Measurements from ENCODE around the gene ALOX12.
A peak's percentile ranks its signal among the peaks of the same experiment; 100 is the strongest.

ALOX12 gene

DNA sequence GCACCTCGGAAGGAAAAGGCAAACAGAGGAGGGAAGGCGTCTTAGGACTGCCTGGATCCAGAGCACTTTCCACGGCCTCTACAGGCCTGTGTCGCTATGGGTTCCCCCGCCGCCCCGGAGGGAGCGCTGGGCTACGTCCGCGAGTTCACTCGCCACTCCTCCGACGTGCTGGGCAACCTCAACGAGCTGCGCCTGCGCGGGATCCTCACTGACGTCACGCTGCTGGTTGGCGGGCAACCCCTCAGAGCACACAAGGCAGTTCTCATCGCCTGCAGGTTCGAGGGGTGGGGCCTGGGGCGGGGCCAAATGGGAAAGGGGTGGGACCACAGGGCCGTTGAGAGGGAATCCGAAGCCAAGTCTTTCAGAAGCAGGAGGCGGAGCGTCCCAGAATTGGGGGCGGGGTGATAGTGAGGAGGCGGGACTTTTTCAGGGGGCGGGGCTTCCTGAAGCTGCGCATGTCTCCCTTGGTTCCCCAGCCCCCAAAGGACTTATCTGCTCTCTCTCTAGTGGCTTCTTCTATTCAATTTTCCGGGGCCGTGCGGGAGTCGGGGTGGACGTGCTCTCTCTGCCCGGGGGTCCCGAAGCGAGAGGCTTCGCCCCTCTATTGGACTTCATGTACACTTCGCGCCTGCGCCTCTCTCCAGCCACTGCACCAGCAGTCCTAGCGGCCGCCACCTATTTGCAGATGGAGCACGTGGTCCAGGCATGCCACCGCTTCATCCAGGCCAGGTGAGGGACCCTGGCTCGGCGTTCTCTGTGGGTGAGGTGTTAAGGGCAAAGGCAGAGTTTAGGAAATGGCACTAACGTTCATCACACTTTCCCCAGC is 27.9 kb downstream of the ALOX12 start:
- DNase-seq = peak; percentile 100

DNA sequence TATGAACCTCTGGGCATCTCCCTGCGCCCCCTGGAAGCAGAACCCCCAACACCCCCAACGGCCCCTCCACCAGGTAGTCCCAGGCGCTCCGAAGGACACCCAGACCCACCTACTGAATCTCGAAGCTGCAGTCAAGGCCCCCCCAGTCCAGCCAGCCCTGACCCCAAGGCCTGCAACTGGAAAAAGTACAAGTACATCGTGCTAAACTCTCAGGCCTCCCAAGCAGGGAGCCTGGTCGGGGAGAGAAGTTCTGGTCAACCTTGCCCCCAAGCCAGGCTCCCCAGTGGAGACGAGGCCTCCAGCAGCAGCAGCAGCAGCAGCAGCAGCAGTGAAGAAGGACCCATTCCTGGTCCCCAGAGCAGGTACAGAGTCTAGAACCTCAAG is 28.5 kb downstream of the ALOX12 start:
- DNase-seq = peak; percentile 30

DNA sequence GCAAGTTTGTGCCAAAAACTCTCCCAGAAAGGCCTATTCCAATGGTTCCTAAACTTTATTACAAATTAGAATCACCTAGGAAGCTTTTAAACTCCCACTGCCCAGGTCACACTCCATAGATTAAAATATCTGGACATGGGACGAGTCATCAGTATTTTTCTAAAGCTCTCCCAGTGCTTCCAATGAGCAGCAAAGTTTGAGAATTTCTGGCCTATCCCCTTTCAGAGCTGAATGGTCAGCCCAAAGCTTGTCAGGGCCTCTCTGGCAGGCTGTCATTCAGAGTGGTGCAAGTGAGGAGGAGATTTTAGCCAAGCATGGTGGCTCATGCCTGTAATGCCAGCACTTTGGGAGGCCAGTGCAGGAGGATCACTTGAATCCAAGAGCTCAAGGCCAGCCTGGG is 29.4 kb downstream of the ALOX12 start:
- no peak for DNase-seq

DNA sequence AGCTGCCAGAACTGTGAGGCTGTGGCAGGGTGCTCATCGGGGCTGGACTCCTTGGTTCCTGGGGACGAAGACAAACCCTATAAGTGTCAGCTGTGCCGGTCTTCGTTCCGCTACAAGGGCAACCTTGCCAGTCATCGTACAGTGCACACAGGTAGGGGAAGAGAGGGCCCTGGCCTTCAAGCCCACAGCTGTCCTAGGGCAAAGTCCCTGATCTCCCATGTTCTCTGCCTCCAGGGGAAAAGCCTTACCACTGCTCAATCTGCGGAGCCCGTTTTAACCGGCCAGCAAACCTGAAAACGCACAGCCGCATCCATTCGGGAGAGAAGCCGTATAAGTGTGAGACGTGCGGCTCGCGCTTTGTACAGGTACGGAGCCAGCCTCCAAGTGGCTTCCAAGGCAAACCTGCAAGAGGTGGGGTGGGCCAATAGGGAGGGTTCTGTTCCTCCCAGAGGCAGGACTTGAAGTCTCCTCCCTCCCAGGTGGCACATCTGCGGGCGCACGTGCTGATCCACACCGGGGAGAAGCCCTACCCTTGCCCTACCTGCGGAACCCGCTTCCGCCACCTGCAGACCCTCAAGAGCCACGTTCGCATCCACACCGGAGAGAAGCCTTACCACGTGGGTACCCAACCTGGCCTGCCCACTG is 30.7 kb downstream of the ALOX12 start:
- no peak for DNase-seq

DNA sequence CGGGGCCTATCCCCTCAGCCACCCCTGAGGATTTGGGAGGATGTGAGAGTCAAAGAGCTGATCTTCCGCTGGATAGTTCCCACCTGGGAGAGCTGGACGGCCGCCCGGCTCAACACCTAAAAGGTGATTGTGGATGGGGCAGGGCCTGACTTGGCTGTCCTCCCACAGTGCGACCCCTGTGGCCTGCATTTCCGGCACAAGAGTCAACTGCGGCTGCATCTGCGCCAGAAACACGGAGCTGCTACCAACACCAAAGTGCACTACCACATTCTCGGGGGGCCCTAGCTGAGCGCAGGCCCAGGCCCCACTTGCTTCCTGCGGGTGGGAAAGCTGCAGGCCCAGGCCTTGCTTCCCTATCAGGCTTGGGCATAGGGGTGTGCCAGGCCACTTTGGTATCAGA is 31.5 kb downstream of the ALOX12 start:
- DNase-seq = no peak

DNA sequence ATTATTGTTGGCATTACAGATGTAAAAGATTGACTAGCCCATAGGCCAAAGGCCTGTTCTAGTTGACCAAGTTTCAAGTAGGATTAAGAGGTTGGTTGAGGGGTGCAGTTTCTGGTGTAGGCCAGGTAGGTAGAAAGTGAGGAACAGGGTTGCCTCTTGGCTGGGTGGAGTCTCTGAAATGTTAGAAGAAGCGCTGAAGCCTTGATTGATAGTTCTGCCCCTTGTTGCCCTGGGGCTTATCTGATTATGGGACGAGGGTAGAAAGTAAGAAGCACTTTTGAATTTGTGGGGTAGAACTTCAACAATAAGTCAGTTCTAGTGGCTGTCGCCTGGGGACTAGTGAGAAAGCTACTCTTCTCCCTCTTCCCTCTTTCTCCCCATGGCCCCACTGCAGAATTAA is 33.2 kb downstream of the ALOX12 start:
- no peak for DNase-seq

DNA sequence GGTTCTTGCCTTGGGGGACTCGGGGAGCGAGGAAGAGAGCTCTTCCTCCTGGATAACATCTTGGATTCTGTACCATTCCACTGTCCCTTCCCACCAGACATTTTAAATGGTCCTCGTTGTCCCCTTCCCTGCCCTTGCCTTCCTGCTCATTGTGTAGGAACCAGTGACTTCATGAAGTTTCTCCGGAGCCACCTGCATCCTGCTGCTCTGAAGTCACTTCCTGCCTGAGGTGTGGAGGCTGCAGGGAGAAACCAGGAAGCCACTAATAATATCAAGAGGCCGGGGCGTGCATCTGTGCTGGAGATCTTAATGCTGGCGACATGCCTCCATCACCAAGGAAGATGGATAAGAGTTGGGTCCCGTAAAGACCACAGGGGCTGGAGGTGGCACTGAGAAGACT is 33.8 kb downstream of the ALOX12 start:
- DNase-seq = no peak

DNA sequence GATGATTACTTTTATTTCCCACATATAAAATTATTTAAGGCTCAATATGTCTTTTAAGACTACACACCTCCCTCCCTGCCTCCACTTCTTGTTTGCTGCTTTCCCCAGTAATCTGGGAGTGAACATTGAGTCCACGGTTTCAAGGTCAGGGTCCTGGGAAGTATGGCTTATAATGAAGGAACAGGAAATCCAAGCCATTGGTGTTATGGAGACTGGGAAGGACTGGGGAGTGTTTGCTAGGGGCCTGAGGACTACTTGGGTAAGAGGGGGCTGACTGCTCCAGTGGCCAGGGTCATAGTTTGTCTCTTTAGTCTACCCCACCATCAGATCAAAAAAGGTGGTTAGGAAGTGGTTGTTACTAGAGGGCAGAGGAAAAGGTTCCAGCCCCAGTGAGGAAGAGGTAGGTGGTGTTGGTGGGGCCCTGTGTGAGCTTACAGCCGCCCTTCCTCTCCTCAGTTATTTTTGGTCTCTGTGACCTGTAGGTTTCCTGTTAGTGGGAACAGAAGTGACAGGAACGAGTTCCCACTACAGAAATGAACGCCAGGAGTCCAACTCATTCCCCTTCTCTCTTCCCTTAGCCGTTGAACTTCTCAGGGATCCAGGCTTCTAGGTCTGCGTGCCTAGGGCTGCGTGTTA is 39.2 kb downstream of the ALOX12 start:
- no peak for DNase-seq

DNA sequence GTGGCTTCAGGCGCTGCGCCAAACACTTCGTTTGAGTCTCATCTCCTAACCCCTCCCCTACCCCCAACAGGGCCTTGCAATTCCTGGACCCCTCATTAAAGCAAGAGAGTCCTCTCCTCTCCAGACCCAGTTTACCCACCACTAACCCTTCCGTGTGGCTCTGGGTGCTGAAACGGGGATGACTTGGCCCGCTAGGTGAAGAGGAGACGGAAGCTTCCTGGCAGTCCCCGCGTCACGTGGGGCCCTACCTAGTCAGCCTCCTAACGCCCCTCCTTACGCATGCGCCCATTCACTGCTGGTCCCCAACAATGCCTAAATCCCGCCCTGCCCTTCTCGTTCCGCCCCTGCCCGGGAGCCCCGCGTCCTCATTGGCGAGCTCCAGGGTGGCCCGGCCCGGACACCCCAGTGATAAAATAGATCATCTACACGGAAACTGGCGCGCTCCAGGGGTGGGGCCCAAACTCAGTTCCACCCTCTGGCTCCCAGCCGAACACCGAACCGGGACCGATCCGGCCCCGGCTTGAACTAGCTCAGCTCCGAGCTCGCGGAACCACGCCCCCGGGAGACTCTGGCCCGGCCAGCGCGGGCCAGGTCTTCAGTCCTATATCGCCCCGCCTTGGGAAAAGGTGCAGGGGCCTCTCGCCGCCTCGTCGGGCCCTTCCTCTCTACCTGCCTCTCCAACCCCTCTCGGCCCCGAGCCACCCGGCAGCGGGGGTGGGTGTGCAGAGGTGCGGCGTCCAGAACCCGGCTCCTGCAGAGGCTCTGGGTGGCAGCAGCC is 39.9 kb downstream of the ALOX12 start, which contains the start of gene SLC16A13:
Gene SLC16A13 (plus strand): TSS at position 425 of the 778 bp plus-strand sequence. CDS start 368 bp downstream, outside the sequence.
- peak; percentile 97 for DNase-seq

DNA sequence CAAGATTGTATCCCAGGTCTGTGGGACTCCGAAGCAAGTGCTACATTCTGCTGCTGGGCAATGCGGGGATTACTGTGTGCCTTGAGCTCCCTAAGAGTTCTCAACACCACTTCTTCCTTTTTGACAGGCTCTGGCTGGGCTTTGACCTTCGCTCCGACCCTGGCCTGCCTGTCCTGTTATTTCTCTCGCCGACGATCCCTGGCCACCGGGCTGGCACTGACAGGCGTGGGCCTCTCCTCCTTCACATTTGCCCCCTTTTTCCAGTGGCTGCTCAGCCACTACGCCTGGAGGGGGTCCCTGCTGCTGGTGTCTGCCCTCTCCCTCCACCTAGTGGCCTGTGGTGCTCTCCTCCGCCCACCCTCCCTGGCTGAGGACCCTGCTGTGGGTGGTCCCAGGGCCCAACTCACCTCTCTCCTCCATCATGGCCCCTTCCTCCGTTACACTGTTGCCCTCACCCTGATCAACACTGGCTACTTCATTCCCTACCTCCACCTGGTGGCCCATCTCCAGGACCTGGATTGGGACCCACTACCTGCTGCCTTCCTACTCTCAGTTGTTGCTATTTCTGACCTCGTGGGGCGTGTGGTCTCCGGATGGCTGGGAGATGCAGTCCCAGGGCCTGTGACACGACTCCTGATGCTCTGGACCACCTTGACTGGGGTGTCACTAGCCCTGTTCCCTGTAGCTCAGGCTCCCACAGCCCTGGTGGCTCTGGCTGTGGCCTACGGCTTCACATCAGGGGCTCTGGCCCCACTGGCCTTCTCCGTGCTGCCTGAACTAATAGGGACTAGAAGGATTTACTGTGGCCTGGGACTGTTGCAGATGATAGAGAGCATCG is 42.4 kb downstream of the ALOX12 start:
- no peak for DNase-seq

DNA sequence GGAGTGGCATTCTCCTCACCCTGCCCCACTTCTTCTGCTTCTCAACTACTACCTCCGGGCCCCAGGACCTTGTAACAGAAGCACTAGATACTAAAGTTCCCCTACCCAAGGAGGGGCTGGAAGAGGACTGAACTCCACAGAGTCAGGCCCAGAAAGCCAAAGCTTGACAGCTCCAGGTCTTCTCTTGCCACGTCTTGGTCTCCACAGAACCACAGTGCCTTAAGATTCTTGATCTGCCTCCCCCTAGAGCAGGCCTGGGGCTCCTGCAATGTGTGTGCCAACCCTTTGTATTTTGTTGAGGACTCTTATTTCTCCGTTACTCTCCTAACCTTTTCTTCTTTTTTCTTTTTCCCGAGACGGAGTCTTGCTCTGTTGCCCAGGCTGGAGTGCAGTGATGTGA is 44.0 kb downstream of the ALOX12 start:
- DNase-seq = no peak

DNA sequence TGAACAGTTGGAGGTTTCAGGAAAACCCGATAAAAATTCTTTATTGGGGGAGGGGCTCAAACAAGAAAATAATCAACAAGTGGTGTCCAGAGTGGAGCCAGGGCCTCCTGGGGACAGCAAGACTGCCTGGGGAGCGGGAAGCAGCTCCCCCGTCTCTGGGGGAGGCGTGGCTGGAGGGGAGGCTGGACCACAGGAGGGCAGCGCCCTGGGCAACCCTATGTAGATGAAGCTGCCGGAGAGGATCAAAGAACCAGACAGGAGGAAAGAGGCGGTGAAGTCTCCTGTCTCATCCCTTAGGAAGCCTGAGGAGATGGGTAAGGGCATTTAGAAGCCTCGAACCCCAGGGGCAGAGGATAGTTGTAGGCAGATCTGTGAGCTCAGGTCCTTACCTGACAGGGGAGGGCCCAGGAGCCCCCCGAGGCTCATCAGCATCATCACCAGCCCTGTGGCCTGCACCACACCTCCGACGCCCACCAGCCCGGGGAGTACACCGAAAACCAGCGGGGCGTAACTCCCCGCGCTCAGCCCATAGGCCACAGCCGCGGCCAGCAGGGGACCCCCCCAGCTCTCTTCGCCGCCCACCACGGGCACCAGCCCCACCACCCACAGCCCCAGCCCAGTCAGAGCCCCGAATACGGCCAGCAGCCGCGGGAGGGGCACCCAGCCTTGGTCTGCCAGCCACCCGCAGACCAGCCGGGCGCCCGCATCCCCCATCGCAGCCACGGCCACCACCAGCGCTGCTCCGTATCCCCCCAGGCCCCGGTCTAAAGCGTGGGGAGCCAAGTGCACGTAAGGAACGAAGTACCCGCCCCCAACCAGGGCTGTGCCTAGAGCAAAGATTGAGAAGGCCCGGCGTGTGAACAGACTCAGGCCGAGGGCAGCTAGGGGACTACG is 46.0 kb downstream of the ALOX12 start:
- no peak for DNase-seq

DNA sequence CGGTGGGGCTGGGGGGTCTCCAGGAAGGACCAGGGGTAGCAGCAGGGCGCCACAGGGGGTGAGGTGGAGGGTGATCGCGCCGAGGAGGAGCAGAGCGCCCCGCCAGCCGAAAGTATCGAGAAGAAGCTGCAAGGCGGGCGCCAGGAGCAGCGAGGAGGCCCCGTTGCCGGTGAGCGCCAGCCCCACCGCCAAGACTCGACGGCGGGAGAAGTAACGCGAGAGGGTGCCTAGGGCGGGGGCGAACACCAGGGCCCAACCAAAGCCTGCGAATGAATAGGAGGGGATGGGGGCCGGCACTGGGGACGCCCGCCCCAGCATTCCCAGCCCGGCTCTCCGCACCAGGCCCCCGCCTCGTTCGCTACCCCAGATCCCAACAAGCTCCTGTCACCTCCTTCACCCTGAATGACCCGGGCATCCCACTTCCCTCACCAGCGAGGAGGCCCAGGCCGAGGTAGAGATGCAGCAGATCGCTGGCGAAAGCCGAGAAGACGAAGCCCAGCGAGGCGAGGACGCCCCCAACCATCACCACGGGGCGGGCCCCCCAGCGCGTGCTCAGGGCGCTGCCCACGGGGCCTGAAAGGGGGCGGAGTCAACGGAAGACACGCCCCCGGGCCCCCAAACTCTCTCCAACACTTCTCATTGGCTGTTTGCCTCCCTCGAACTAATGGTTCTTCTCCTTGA is 46.8 kb downstream of the ALOX12 start:
- no peak for DNase-seq

DNA sequence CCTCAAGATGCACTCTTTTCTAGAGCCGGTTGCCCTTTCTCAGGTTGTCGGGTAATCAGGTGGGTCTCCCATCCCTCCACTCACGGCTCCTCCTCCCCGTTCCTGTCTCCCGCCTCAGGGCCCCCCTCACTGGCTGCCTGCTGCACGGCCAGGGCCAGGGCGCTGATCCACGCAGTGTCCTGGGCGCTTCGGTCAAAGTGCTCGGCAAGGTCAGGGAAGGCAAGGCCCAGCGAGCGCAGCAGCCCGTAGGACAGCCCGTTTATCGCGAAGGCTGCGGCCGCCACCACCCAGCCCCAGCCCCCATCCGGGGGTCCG is 47.3 kb downstream of the ALOX12 start:
- no peak for DNase-seq

DNA sequence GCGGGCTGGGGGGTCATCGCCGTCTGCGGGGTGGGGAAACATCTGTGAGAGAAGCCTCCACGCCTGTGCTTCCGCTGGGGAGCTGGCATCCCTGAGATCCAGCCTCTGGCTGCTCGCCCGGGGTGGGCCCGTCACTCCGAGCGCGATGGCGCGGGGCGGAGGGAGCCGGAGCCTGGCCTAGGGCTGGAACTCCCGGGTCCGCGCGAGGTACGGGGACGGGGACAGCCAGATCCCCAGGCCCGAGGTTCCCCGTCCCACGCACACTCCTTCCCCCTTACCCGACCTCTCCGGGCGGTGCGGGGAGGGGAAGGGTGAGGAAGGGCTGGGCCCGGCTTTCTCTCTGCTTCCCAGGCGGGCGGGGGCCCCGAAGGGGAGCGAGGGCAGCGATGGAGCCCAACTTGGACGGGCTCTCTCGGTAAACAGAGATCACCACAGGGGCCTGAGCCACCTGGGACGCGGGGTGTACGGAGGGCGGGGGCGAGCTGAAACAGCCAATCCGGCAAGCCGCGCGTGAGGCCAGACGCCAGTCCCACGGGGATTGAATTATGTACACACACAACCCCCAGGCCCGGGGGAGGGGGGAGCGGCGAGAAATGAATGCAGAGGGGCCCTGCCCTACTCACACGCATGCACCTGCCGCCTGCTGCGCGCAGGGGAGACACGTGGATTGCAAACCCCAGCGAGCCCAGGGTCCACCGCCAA is 47.8 kb downstream of the ALOX12 start, which contains the start of gene SLC16A11:
Gene SLC16A11 (minus strand): TSS at position 596 of the 702 bp plus-strand sequence. CDS start 579 bp downstream, at position 17.
- no peak for DNase-seq

DNA sequence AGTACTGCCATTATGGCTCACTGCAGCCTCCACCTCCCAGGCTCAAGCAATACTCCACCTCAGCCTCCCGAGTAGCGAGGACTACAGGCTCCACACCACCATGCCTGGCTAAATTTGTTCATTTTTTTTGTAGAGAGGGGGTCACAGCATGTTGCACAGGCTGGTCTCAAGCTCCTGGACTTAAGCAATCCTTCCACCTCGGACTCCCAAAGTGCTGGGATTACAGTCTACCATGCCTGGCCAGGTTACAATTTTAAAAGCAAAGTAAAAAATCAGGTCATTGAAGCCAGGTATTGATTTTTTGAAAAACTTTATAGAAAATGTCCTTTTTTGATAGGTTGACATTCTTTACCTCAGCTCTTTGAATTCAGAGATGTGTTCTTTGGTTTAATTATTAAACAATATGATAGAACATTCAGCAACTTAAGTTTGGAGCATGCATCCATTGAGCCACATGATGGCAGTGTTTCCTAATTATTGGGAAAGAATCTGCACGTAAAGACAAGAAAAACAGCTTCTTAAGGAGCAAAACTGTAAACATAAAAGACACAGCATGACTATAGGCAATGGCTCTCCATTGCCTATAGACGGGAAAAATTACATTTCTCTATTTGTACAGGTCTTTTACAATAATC is 49.8 kb downstream of the ALOX12 start:
- peak; percentile 88 for DNase-seq

DNA sequence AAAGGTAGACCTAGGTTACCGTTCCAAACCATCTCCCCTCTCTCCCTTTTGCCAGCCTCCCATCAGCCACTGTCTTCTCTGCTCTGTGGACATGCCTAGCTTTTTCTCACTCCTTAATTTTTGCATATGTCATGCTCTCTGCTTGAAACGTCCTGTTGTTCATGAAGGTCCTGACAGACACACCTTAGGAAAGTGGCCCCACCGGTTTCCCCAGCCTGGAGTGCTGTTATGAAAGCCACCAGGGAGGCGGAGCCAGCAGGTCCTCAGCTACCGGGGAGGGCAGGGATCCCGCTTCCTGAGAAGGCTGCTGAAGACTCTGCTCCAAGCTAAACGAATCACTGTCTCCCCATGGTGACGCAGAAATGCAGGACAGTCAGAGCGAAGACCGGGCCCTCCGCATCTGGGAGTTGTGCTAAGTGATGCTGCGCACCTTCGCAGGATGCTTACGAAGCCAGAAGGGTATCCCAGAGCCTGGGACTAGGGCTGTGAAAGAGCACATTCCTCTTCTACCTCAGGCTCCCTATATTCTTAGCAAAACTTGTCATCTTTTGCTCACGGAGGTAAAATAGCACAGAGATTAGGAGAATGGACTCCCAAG is 50.4 kb downstream of the ALOX12 start:
- DNase-seq = no peak

DNA sequence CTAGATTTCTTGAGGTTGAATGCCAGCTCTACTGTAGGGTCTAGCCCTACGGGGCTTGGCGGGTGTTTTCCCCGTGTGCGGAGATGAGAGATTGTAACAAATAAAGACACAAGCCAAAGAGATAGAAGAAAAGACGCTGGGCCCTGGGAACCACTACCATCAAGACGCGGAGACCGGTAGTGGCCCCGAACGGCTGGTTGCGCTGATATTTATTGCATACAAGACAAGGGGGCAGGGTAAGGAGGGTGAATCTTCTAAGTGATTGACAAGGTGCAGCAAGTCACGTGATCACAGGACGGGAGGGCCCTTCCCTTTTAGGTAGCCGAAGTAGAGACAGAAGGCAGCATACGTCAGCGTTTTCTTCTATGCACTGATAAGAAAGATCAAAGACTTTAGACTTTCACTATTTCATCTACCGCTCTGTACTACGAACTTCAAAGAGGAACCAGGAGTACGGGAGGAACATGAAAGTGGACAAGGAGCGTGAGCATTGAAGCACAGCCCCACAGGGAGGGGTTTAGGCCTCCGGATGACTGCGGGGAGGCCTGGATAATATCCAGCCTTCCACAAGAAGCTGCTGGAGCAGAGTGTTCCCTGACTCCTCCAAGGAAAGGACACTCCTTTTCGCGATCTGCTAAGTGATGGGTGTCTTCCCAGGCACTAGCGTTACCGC is 51.0 kb downstream of the ALOX12 start:
- DNase-seq = peak; percentile 94

All from OCI-M1 (cell line).